ENCODE data around the gene ZBBX.
"Not testable (repeated sequence)": the region's sequence is repeated elsewhere in the genome, so short reads cannot be mapped to it uniquely, and the experiment has no call there.

The ZBBX gene

GRCh38 chr3:167380004-167380689, at the start of gene ZBBX:
Gene ZBBX, minus strand, starts transcription at chr3:167380297. Its CDS starts 7,396 bp downstream, at chr3:167372901.
- peak; percentile 70 for DNase-seq

GRCh38 chr3:167426962-167427361, 46.9 kb upstream of the ZBBX start:
- DNase-seq: not testable (repeated sequence)

- not testable (repeated sequence) for DNase-seq
Observed at GRCh38 chr3:167422396-167422795, 42.3 kb upstream of the ZBBX start.

GRCh38 chr3:167409611-167410010, 29.5 kb upstream of the ZBBX start:
- DNase-seq: no peak

GRCh38 chr3:167406876-167407492, 26.9 kb upstream of the ZBBX start:
- peak; percentile 17 for DNase-seq

GRCh38 chr3:167397826-167398225, 17.7 kb upstream of the ZBBX start:
- no peak for DNase-seq

- DNase-seq: no peak
Observed at GRCh38 chr3:167396075-167396474, 16.0 kb upstream of the ZBBX start.

GRCh38 chr3:167394003-167394402, 13.9 kb upstream of the ZBBX start:
- DNase-seq: no peak

- DNase-seq: no peak
Observed at GRCh38 chr3:167382155-167382554, 2.1 kb upstream of the ZBBX start.

- no peak for DNase-seq
Observed at GRCh38 chr3:167375478-167375877, 4.6 kb downstream of the ZBBX start.

GRCh38 chr3:167372138-167372537, 8.0 kb downstream of the ZBBX start:
- DNase-seq: no peak

- no peak for DNase-seq
Observed at GRCh38 chr3:167361948-167362347, 18.1 kb downstream of the ZBBX start.

- no peak for DNase-seq
Observed at GRCh38 chr3:167361306-167361705, 18.8 kb downstream of the ZBBX start.

GRCh38 chr3:167355446-167355845, 24.7 kb downstream of the ZBBX start:
- DNase-seq: no peak

GRCh38 chr3:167354751-167355150, 25.3 kb downstream of the ZBBX start:
- no peak for DNase-seq

GRCh38 chr3:167350245-167350862, 29.7 kb downstream of the ZBBX start:
- DNase-seq: peak; percentile 28

GRCh38 chr3:167346171-167346570, 33.9 kb downstream of the ZBBX start:
- no peak for DNase-seq

- DNase-seq: no peak
Observed at GRCh38 chr3:167330993-167331785, 48.9 kb downstream of the ZBBX start.

- DNase-seq: no peak
Observed at GRCh38 chr3:167323572-167323971, 56.5 kb downstream of the ZBBX start.

- peak; percentile 43 for DNase-seq
Observed at GRCh38 chr3:167318996-167319615, 61.0 kb downstream of the ZBBX start.

GRCh38 chr3:167318306-167318705, 61.8 kb downstream of the ZBBX start:
- DNase-seq: no peak

- no peak for DNase-seq
Observed at GRCh38 chr3:167306319-167306718, 73.8 kb downstream of the ZBBX start.

- DNase-seq: no peak
Observed at GRCh38 chr3:167305340-167305890, 74.7 kb downstream of the ZBBX start.
